Measurements from ENCODE around the gene SAXO1.

Gene SAXO1

GRCh38 chr9:18903450-18903849, 129.6 kb downstream of the SAXO1 start:
- no peak for TF ChIP-seq CTCF (IDR thresholded peaks at IDR 0.05; ENCODE audit: extremely low read depth, missing control alignments)
- DNase-seq (ENCODE audit: low spot score), result no peak

GRCh38 chr9:18896531-18897179, 136.4 kb downstream of the SAXO1 start:
- no peak for DNase-seq (ENCODE audit: low spot score)
- TF ChIP-seq CTCF (IDR thresholded peaks at IDR 0.05; ENCODE audit: extremely low read depth, missing control alignments), result no peak

- no peak for TF ChIP-seq CTCF (IDR thresholded peaks at IDR 0.05; ENCODE audit: extremely low read depth, missing control alignments)
- no peak for DNase-seq (ENCODE audit: low spot score)
These were observed 137.0 kb downstream of the SAXO1 start for GRCh38 chr9:18896004-18896403.

- no peak for TF ChIP-seq CTCF (IDR thresholded peaks at IDR 0.05; ENCODE audit: extremely low read depth, missing control alignments)
These were observed 139.5 kb downstream of the SAXO1 start for GRCh38 chr9:18893491-18893890.

GRCh38 chr9:18893046-18893445, 140.0 kb downstream of the SAXO1 start:
- TF ChIP-seq CTCF (IDR thresholded peaks at IDR 0.05; ENCODE audit: extremely low read depth, missing control alignments), result no peak
- no peak for DNase-seq (ENCODE audit: low spot score)

More at GRCh38 chr9:18893491-18893890, 139.5 kb downstream of the SAXO1 start:
- no peak for DNase-seq (ENCODE audit: low spot score)

- no peak for TF ChIP-seq CTCF (IDR thresholded peaks at IDR 0.05; ENCODE audit: extremely low read depth, missing control alignments)
These were observed 140.9 kb downstream of the SAXO1 start for GRCh38 chr9:18891946-18892670.

GRCh38 chr9:18890372-18890771, 142.6 kb downstream of the SAXO1 start:
- no peak for TF ChIP-seq CTCF (IDR thresholded peaks at IDR 0.05; ENCODE audit: extremely low read depth, missing control alignments)
- DNase-seq (ENCODE audit: low spot score), result no peak

More at GRCh38 chr9:18891946-18892670, 140.9 kb downstream of the SAXO1 start:
- no peak for DNase-seq (ENCODE audit: low spot score)
